ENCODE measurements around the gene TSPEAR.

DNA sequence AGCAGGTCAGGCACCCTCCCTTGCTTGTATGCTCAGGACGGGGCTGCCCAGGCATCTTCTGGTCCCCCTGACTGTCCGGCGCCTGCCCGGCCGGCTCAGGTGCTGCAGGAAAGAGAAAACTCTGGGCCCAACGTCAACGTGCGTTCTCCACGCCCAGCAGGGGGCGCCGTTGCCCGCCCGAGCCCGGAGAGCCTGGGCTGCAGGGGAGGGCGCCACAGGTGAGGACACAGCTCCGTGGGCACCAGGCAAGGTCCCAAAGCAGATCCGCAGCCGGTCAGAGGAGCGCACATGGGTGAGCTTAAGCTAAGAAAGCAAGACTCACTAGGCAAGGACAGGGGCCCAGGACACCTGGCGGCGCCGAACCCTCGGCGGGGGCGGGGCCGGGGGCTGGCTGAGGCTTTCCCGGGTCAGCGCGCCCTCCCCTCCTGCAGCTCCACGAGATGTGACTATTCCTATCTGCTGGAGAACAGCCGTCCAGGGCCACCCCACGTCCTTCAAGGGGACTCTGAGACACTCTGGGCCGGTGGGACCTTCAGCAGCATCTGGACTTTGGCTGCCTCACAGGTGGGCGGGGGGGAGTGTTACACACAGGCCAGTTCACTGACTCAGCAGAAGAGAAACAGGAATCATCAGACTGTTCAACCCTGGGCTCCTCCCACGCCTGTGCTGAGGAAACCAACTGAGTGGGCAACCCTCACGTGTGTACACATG, 200.7 kb downstream of the TSPEAR start:
- TF ChIP-seq, protein P1, sequence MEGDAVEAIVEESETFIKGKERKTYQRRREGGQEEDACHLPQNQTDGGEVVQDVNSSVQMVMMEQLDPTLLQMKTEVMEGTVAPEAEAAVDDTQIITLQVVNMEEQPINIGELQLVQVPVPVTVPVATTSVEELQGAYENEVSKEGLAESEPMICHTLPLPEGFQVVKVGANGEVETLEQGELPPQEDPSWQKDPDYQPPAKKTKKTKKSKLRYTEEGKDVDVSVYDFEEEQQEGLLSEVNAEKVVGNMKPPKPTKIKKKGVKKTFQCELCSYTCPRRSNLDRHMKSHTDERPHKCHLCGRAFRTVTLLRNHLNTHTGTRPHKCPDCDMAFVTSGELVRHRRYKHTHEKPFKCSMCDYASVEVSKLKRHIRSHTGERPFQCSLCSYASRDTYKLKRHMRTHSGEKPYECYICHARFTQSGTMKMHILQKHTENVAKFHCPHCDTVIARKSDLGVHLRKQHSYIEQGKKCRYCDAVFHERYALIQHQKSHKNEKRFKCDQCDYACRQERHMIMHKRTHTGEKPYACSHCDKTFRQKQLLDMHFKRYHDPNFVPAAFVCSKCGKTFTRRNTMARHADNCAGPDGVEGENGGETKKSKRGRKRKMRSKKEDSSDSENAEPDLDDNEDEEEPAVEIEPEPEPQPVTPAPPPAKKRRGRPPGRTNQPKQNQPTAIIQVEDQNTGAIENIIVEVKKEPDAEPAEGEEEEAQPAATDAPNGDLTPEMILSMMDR (IDR thresholded peaks at IDR 0.05; ENCODE audit: low read depth, low read length): peak; percentile 67
- no peak for TF ChIP-seq POLR2A (IDR thresholded peaks at IDR 0.05; ENCODE audit: extremely low read depth, insufficient read length)

All from NB4 (cell line).